Measurements from ENCODE around the gene SON.
A peak's percentile ranks its signal among the peaks of the same experiment; 100 is the strongest.

The SON gene

GRCh38 chr21:33511639-33512038 lies 31.2 kb upstream of the SON start:
- H3K4me3 ChIP-seq (ENCODE audit: control insufficient read depth, low read depth, low read length): no peak overlapping the region
- no peak for DNase-seq (ENCODE audit: low read depth)
- no peak for TF ChIP-seq CTCF (IDR thresholded peaks at IDR 0.05; ENCODE audit: control insufficient read depth, insufficient read depth, low read depth, low read length, missing control alignments)

GRCh38 chr21:33512481-33512880 lies 30.4 kb upstream of the SON start:
- no peak for TF ChIP-seq CTCF (IDR thresholded peaks at IDR 0.05; ENCODE audit: control insufficient read depth, insufficient read depth, low read depth, low read length, missing control alignments)
- DNase-seq (ENCODE audit: low read depth): no peak
- no peak overlapping the region for H3K4me3 ChIP-seq (ENCODE audit: control insufficient read depth, low read depth, low read length)

DNA sequence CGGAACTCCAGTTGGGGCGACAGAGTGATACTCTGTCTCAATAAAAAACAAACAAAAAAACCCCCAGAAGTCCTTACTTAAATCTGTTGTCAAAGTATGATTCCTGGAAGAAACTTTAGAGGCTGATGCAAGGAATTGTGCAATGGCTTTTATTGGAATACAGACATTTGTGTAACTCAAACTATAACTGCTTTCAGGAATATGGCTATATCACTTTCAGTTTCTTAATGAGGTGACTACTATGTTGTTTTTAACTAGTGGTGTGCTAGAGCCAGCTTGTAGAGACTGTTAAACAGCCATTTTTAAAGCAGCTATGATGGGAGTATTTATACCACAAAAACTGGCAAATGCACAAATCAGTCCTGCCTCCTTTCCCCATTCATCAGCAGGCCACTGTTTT lies 28.6 kb upstream of the SON start:
- peak; percentile 63 for DNase-seq (ENCODE audit: low read depth)

DNA sequence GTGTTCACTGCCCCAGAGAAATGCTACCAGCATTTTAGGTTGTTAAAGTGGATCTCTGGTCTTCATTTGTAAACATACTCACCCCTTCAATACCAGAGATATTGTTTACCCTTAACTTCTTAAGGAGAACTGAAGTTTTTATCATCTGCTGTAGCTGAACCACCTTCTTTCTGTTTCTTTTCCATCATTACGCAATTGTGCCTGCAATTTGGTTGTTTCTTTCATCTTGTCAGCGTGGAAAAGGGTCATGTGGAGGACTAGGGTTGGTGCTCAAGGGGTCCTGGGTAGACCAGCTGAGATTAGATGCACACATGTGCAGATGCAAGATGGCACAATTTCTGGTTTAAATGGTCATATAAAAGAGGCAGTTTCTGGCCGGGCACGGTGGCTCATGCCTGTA lies 23.9 kb upstream of the SON start:
- H3K4me3 ChIP-seq (ENCODE audit: control insufficient read depth, low read depth, low read length): no peak overlapping the region
- no peak for DNase-seq (ENCODE audit: low read depth)
- no peak for TF ChIP-seq CTCF (IDR thresholded peaks at IDR 0.05; ENCODE audit: control insufficient read depth, insufficient read depth, low read depth, low read length, missing control alignments)

More for the DNA sequence above, 28.6 kb upstream of the SON start:
- H3K4me3 ChIP-seq (ENCODE audit: control insufficient read depth, low read depth, low read length): no peak overlapping the region
- no peak for TF ChIP-seq CTCF (IDR thresholded peaks at IDR 0.05; ENCODE audit: control insufficient read depth, insufficient read depth, low read depth, low read length, missing control alignments)

DNA sequence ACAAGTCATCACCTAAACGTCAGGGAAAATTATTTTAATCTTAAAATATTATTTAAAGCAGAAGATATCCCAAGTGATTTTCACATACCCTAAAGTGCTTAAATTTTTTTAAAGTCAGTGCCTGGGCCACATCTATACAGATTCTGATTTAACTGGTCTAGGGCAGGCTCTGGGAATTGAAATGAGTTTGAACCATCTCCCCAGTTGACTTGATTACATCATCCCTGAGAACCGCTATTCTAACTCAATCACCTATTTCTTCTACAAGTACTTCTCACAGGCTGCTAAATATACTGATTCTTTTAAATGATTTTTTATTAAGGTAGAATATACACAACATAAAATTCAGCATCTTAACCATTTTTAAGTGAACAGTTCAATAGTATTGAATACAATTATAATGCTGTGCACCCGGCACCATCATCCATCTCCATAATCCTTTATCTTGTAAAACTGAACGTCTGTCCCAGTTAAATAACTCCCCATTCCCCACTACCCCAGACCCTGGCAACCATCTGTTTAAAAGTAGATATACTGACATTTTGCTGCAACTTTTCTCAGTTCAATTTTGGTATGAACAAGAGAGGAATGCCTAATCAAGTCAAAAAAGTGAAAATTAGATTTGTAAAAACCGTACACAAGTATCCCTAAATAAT lies 20.4 kb upstream of the SON start:
- DNase-seq (ENCODE audit: low read depth): no peak
- H3K4me3 ChIP-seq (ENCODE audit: control insufficient read depth, low read depth, low read length): no peak overlapping the region
- TF ChIP-seq CTCF (IDR thresholded peaks at IDR 0.05; ENCODE audit: control insufficient read depth, insufficient read depth, low read depth, low read length, missing control alignments): no peak

DNA sequence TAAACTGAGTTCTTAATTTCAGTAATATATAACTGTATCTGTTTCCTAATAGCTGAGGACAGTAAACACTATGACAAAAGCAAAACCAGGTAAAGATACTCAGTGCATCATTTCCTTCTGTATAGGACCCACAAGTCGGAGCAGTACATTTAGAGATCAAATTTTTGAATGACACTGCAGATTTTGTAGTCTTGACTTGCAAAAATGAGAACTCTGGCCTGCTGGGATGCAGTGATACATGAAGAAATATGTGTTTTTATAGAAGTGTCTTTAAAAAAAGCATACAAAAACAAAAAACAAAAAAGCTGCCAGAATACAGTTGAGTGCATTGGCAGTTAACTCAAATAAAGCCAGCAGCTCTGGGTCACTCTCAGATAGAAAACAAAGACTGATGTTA lies 19.9 kb upstream of the SON start:
- no peak overlapping the region for H3K4me3 ChIP-seq (ENCODE audit: control insufficient read depth, low read depth, low read length)
- DNase-seq (ENCODE audit: low read depth): no peak
- TF ChIP-seq CTCF (IDR thresholded peaks at IDR 0.05; ENCODE audit: control insufficient read depth, insufficient read depth, low read depth, low read length, missing control alignments): no peak

DNA sequence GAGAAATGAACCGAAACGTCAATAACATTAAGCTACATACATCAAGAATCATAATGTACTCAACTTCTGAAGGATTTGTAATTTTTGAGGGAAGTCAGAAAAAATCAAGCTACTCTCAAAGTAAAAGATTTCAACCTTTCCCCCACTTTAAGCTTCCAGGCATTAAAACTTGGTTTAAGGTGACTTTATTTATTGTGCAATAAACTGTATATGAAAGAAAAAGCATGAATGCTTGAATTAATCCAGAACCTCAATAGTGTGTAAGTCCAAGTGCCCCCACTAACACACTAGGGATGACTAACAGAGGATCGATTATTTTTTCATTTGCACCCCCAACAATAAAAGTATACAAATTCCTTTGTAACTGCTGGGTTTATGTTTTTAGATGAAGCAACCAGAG lies 11.8 kb upstream of the SON start:
- no peak for DNase-seq (ENCODE audit: low read depth)
- no peak overlapping the region for H3K4me3 ChIP-seq (ENCODE audit: control insufficient read depth, low read depth, low read length)
- no peak for TF ChIP-seq CTCF (IDR thresholded peaks at IDR 0.05; ENCODE audit: control insufficient read depth, insufficient read depth, low read depth, low read length, missing control alignments)
